K562 (cell line): ENCODE results near the gene KCNH2. TPM values are rescaled to one million over a fixed set of nuclear protein-coding genes. Genes with fewer than 3 reads are reported as not detected.
A peak's percentile ranks its signal among the peaks of the same experiment; 100 is the strongest.

Experiments used
- ARNT ChIP-seq, 2 experiments: fragments of 450-650 bp; IDR thresholded peaks; 2 replicates each; pipeline ENCODE4 v1.6.1; 2016; ENCODE audit warnings: mild to moderate bottlenecking in 1 of 2
- CBX5 ChIP-seq: IDR thresholded peaks from 2 replicates; pipeline ENCODE4 v1.6.1; 2014; ENCODE audit warnings: low read depth, borderline replicate concordance
- CREB3 ChIP-seq: fragments of 450-650 bp; conservative IDR thresholded peaks from 2 replicates; pipeline ENCODE4 v1.6.1; 2016; ENCODE audit warnings: missing genetic modification characterization, low read depth, mild to moderate bottlenecking, missing compliant biosample characterization, moderate library complexity
- ETS1 ChIP-seq: conservative IDR thresholded peaks from 2 replicates; pipeline ENCODE4 v1.6.1; 2011; ENCODE audit warnings: low read depth, mild to moderate bottlenecking, low read length; ENCODE audit not compliant: control insufficient read depth
- ETV1 ChIP-seq: fragments of 450-650 bp; conservative IDR thresholded peaks from 2 replicates; pipeline ENCODE4 v1.6.1; 2016; ENCODE audit warnings: missing genetic modification characterization, control low read depth, low read depth, missing compliant biosample characterization
- GATAD2A ChIP-seq: fragments of 450-650 bp; IDR thresholded peaks from 2 replicates; pipeline ENCODE4 v1.6.1; 2017
- GATAD2B ChIP-seq: fragments of 450-650 bp; IDR thresholded peaks from 2 replicates; pipeline ENCODE4 v1.6.1; 2017; ENCODE audit warnings: mild to moderate bottlenecking, borderline replicate concordance
- PATZ1 ChIP-seq: fragments of 250-450 bp; sonication (Bioruptor Pico); IDR thresholded peaks from 2 replicates; pipeline ENCODE4 v1.5.0; 2020; ENCODE audit warnings: mild to moderate bottlenecking, borderline replicate concordance
- RBFOX2 ChIP-seq: fragments of 200-400 bp; formaldehyde crosslinking; IDR thresholded peaks from 2 replicates; pipeline ENCODE4 v1.6.1; 2017; ENCODE audit warnings: low read depth, mild to moderate bottlenecking, low read length, moderate library complexity
- RBM22 ChIP-seq: fragments of 200-400 bp; formaldehyde crosslinking; IDR thresholded peaks from 2 replicates; pipeline ENCODE4 v1.6.1; 2018; ENCODE audit warnings: low read length, low read depth; ENCODE audit not compliant: poor library complexity, severe bottlenecking
- RFX5 ChIP-seq: IDR thresholded peaks from 2 replicates; pipeline ENCODE4 v1.6.1; 2011; ENCODE audit warnings: low read depth, mild to moderate bottlenecking, improper control_type of control experiment, low read length
- SMAD1 ChIP-seq: fragments of 150-350 bp; IDR thresholded peaks from 2 replicates; pipeline ENCODE4 v1.6.1; 2014; ENCODE audit warnings: low read length, low read depth; ENCODE audit not compliant: partially characterized antibody
- SMAD4 ChIP-seq: fragments of 250-450 bp; sonication (Bioruptor Pico); conservative IDR thresholded peaks from 2 replicates; pipeline ENCODE4 v1.8.0; 2021; ENCODE audit warnings: inconsistent platforms, mild to moderate bottlenecking, moderate library complexity
- SRSF9 ChIP-seq: fragments of 200-400 bp; formaldehyde crosslinking; IDR thresholded peaks from 2 replicates; pipeline ENCODE4 v1.6.1; 2017; ENCODE audit warnings: low read depth, low read length, borderline replicate concordance
- TFE3 ChIP-seq: fragments of 450-650 bp; formaldehyde crosslinking; IDR thresholded peaks from 2 replicates; pipeline ENCODE4 v1.4.0; 2020; ENCODE audit warnings: mild to moderate bottlenecking, mixed read lengths
- TSC22D4 ChIP-seq: fragments of 450-650 bp; IDR thresholded peaks from 2 replicates; pipeline ENCODE4 v1.6.1; 2016; ENCODE audit warnings: missing genetic modification characterization, missing biosample characterization, control low read depth
- ZFP1 ChIP-seq: fragments of 450-650 bp; formaldehyde crosslinking; IDR thresholded peaks from 2 replicates; pipeline ENCODE4 v1.4.0; 2020; ENCODE audit warnings: mild to moderate bottlenecking, mixed read lengths
- ZNF239 ChIP-seq: fragments of 250-450 bp; sonication (Bioruptor Pico); IDR thresholded peaks from 2 replicates; pipeline ENCODE4 v1.4.0; 2020; ENCODE audit warnings: mild to moderate bottlenecking
- ZNF398 ChIP-seq: fragments of 250-450 bp; sonication (Bioruptor Pico); IDR thresholded peaks from 2 replicates; pipeline ENCODE4 v1.8.0; 2021; ENCODE audit warnings: moderate library complexity, mild to moderate bottlenecking, inconsistent platforms
- ZNF696 ChIP-seq: fragments of 250-450 bp; sonication (Bioruptor Pico); conservative IDR thresholded peaks from 2 replicates; pipeline ENCODE4 v1.4.0; 2020; ENCODE audit warnings: mild to moderate bottlenecking, moderate library complexity
- polyA plus RNA-seq, 8 experiments: library from polyadenylated mRNA; depleted of rRNA in 4 of 8; stranded (reverse) in 5 of 8; unstranded in 3 of 8; fragments of >200 nt; fragmentation: Nextera tagmentation in 2 of 8; fragmentation: Illumina TruSeq in 1 of 8; extraction: Ambion mirVana in 2 of 8; extraction: Trizol in 1 of 8; gene quantifications; 2 replicates each; pipeline versions ENCODE4 v1.2.1 to v1.2.3, GENCODE V29; 2011 to 2014; ENCODE audit warnings: inconsistent platforms in 1 of 8, missing spikeins in 1 of 8
- total RNA-seq, 7 experiments: library from RNA; depleted of rRNA in 6 of 7; stranded (reverse); fragments of >200 nt in 6 of 7; fragmentation: Illumina TruSeq in 2 of 7; extraction: Trizol in 2 of 7; gene quantifications; 2 replicates each; pipeline versions ENCODE4 v1.2.1 to v1.2.3, GENCODE V29; 2011 to 2021; ENCODE audit warnings: low replicate concordance in 1 of 7

The KCNH2 gene
- total and polyA plus RNA-seq, 9 of the 15 experiments (the other 6 are each of a cell fraction or from before 2014, with no cell fraction given), result 18.1 to 368 (median 218) TPM

- no peak for TF ChIP-seq CREB3 (tag)
- no peak for TF ChIP-seq GATAD2B
- TF ChIP-seq RBFOX2, result peak; percentile 76
- no peak for TF ChIP-seq RFX5
- no peak for TF ChIP-seq RBM22
- TF ChIP-seq ARNT (IDR thresholded peaks at IDR 0.05), result no peak
- no peak; the same call in 1 of the 2 replicates for TF ChIP-seq CBX5
- no peak for TF ChIP-seq TSC22D4
- peak; percentile 77; the same call in 1 of the 2 replicates for TF ChIP-seq SMAD4 (CRISPR knock-in tag)
- TF ChIP-seq ZNF398, result no peak
- TF ChIP-seq TFE3 (CRISPR knock-in tag), result no peak
- TF ChIP-seq ZNF239 (CRISPR knock-in tag), result no peak
- peak; percentile 50 for TF ChIP-seq GATAD2A
- no peak for TF ChIP-seq ZFP1 (CRISPR knock-in tag)
- TF ChIP-seq SMAD1, result no peak
- peak; percentile 58 for TF ChIP-seq ETS1
- TF ChIP-seq SRSF9, result no peak
- TF ChIP-seq PATZ1 (CRISPR knock-in tag), result no peak; the same call in 1 of the 2 replicates
- TF ChIP-seq ETV1 (tag), result no peak
- no peak for TF ChIP-seq ZNF696 (CRISPR knock-in tag)
These were observed 32.4 kb upstream of the KCNH2 start (continued) for GRCh38 chr7:151010307-151011096.
